Activated effector memory CD4-positive, alpha-beta T cell treated with anti-CD3 and anti-CD28 coated beads, Interleukin-2, amount 50 U/mL, for 16 hours (primary cell): ENCODE results near the gene ZNF774.
A peak's percentile ranks its signal among the peaks of the same experiment; 100 is the strongest.
"Not testable (repeated sequence)": the region's sequence is repeated elsewhere in the genome, so short reads cannot be mapped to it uniquely, and the experiment has no call there.

Experiments
- DNase-seq: peaks from one replicate; pipeline ENCODE4 v3.0.0-alpha.2; 2020

ZNF774 gene

DNA sequence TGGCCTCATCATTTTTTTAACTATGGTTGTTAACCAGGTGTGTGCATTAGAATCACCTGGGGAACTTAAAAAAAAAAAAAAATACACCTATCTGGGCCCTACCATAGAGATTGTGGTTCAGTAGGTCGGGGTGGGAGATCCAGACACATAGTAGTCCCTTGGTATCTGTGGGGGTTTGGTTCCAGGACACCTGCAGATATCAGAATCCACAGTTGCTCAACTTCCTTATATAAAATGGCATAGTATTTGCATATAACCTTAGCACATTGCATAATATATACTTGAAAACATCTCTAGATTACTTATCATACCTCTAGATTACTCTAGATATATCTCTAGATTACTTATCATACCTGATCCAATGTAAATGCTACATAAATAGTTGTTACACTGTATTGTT lies 41.0 kb downstream of the ZNF774 start:
- DNase-seq: no peak

GRCh38 chr15:90394074-90394473 lies 42.0 kb downstream of the ZNF774 start:
- DNase-seq: no peak

GRCh38 chr15:90394748-90395442 lies 42.8 kb downstream of the ZNF774 start:
- no peak for DNase-seq

- no peak for DNase-seq
These were observed 44.2 kb downstream of the ZNF774 start for GRCh38 chr15:90396321-90396720.

DNA sequence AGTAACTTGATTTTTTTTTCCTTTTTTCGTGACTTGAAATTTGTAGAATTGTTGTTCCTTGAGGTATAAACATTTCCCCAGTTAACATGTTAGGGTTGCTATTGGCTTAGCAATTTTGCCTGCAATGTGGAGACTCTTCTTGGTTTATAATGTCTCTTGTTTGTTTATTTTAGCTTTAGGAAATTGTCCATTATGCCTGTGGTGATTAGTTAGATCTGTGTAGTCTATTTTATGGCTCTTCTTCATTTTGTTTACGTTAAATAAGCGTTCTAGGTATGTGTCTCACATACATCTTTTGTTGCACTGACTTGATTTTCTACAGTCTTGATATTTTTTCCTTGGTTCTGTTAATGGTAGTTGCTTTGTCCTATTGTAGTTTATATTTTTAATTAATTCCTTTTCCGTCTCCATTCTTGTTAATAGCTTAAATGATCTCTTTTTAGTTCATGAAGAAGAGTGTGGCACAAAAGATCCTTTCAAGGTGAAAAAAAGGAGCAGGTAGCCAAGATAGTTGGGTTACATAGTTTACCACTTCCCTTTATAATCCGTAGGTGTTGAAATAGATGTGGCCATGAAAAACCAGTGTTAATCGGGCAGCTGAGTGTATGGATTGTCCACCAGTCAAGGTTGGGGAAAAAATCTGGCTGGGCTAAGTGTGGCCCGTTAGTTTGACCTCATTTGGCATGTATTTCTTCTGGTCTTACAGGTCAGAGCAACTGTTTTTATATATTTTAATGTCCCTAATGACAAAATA lies 48.1 kb downstream of the ZNF774 start:
- DNase-seq: no peak

GRCh38 chr15:90400759-90401314 lies 48.8 kb downstream of the ZNF774 start:
- DNase-seq: peak; percentile 83

GRCh38 chr15:90401495-90401894 lies 49.4 kb downstream of the ZNF774 start:
- DNase-seq: no peak

DNA sequence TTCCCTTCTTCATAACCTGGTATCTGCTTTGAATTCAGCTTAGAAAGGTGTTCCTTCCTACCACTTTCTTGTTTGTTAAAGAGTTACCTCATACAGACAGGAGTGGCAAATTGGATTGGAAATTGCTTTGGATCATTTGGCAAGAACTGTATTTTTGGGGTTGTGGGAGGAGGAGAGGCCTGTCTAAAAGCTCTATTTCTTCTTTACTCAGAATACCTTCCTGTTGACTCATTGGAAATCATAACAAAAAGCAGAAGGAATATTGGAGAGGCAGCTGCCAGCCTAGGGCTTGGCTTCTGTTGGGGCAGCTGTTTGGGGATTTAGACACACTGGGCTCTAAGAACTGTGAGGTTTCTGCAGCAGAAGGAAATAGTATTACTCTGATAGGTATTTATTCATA lies 50.1 kb downstream of the ZNF774 start:
- no peak for DNase-seq

DNA sequence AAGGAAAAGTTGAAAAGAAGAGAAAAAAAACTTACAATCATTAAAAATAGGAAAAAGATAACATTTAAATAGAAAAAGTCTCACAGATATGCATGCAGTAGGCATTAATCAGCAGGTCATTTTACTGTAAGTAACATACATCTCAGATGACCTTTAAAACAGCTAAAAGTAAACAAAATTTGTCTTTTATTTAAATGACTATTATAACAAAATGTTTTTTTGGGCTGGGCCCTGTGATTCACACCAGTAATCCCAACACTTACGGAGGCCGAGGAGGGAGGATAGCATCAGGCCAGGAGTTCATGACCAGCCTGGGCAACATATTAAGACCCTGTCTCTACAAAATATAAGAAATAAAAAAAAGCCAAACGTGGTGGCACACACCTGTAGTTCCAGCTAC lies 50.7 kb downstream of the ZNF774 start:
- DNase-seq: no peak

DNA sequence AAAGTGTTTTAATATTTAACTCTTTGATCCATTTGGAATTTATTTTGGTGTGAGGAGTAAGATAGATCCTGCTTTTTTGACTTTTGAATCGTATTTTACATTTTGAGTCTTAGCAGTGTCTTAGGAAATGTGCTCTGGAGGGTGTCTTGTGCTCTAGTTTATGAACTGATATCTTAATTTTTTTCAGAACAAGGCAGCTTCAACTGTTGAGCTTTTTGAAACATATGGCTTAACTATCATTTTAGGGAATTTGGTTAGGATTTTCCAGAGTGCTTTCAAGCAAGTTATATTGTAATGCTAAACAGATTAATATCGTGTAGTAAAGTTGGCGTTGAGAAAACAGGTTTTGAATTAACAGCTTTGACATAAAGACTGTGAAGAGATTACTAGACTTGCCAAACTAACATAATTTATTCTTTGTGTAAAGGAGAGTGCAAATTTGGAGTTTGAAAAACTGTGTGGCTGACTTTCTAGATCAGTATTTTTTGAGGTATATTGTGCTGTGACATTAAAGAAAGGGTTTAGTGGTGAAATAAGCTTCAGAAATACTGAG lies 53.0 kb downstream of the ZNF774 start:
- DNase-seq: no peak

GRCh38 chr15:90407336-90407735 lies 55.3 kb downstream of the ZNF774 start:
- DNase-seq: no peak

DNA sequence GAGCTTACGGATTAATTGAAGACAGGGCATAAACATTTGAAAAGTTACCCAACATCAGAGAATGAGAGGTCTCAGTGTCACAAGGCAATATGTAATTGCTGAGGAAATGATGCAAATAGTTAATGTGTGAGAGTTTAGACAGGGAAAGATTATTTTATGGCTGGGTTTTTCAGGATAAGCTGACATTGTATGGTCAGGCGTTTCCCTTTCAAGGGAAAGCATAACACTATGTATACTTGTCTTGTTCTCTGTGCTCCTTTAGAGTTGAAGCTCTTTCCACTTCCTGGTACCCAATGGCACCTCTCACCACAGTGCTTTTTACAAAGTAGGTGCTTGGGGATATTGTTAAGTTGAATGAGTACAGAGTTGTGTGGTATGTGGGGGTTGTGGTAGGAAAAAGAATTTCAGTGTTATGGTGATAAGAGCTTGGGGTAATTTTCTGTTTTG lies 55.8 kb downstream of the ZNF774 start:
- no peak for DNase-seq

DNA sequence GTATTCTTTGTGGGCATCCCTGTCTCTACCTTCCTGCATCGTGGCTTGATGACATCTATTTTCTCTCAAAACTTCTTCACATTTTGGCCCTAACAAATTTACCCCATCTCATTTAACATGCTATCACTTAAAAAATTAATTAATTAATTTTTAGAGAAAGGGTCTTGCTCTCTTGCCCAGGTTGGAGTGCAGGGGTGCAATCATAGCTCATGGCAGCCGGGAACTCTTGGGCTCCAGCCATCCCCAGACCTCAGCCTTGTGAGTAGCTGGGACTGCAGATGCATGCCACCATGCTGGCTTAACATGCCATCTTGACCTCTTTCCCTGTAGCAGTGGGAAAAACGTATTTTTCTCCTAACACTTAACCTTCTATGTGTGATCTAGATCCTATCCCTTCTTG lies 56.6 kb downstream of the ZNF774 start:
- no peak for DNase-seq

GRCh38 chr15:90409587-90409986 lies 57.5 kb downstream of the ZNF774 start:
- DNase-seq: not testable (repeated sequence)

GRCh38 chr15:90410316-90410715 lies 58.2 kb downstream of the ZNF774 start:
- DNase-seq: not testable (repeated sequence)

DNA sequence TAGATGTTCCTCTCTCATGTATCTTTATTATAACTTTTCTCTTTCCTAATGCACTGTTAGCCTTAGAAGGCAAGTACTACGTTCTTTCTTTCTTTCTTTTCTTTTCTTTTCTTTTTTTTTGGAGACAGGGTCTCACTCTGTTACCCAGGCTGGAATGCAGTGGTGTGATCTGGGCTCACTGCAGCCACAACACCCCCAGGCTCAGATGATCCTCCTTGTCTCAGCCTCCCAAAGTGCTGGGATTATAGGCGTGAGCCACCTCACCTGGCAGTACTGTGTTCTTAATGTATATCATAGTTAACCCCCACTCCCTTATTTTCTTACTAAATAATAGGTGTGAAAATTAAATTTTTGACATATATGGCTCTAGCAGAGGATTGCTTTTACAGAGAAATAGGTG lies 59.1 kb downstream of the ZNF774 start:
- DNase-seq: no peak
